Kidney epithelial cell (primary cell): ENCODE data around the gene ZNF438. TPM values are rescaled to one million over a fixed set of nuclear protein-coding genes. Genes with fewer than 3 reads are reported as not detected.

Experiments
- DNase-seq: peaks from one replicate; pipeline ENCODE4 v3.0.0-alpha.2; 2010; ENCODE audit warnings: low read depth
- H3K27me3 ChIP-seq: 2 replicates; pipeline ENCODE4 v1.6.0; 2011; ENCODE audit warnings: low read length; ENCODE audit not compliant: control insufficient read depth, insufficient read depth
- H3K36me3 ChIP-seq: 2 replicates; pipeline ENCODE4 v1.5.1; 2011; ENCODE audit warnings: low read length; ENCODE audit not compliant: control insufficient read depth, insufficient read depth
- H3K4me3 ChIP-seq: 2 replicates; pipeline ENCODE4 v1.5.1; 2011; ENCODE audit warnings: low read depth, mild to moderate bottlenecking, control low read depth, low read length
- CTCF ChIP-seq: IDR thresholded peaks from 2 replicates; pipeline ENCODE4 v1.5.1; 2011; ENCODE audit warnings: mild to moderate bottlenecking, moderate library complexity, low read length, control low read depth, inconsistent platforms; ENCODE audit not compliant: insufficient read depth, poor library complexity, severe bottlenecking
- total RNA-seq: library from RNA; depleted of rRNA; stranded (reverse); fragments of >200 nt; gene quantifications from 2 replicates; pipeline ENCODE4 v1.2.3, GENCODE V29; 2015

ZNF438 gene
- total RNA-seq, 1 donor from 2014 or later, result 3.3 TPM

GRCh38 chr10:30970760-30971460 is 60.8 kb downstream of the ZNF438 start:
- Histone ChIP-seq H3K27me3 (no peaks in the 10 kb centered on the region), H3K36me3 (no peaks in the 10 kb centered on the region), H3K4me3 (no peak overlapping the region)
- TF ChIP-seq CTCF, result no peak
- DNase-seq, result no peak

GRCh38 chr10:30968711-30969110 is 63.0 kb downstream of the ZNF438 start:
- DNase-seq, result no peak
- TF ChIP-seq CTCF, result no peak
- no peaks in the 10 kb centered on the region for H3K27me3 ChIP-seq

GRCh38 chr10:30967650-30968410 is 63.8 kb downstream of the ZNF438 start:
- DNase-seq, result no peak
- TF ChIP-seq CTCF, result no peak
- Histone ChIP-seq H3K36me3 (no peaks in the 10 kb centered on the region), H3K4me3 (no peak overlapping the region), H3K27me3 (no peaks in the 10 kb centered on the region)

More at GRCh38 chr10:30968711-30969110, 63.0 kb downstream of the ZNF438 start:
- no peaks in the 10 kb centered on the region for H3K36me3 ChIP-seq
- H3K4me3 ChIP-seq, result no peak overlapping the region

- DNase-seq, result no peak
- Histone ChIP-seq H3K27me3 (no peaks in the 10 kb centered on the region), H3K36me3 (no peaks in the 10 kb centered on the region), H3K4me3 (no peak overlapping the region)
- no peak for TF ChIP-seq CTCF
Measured at GRCh38 chr10:30963992-30964930, 67.4 kb downstream of the ZNF438 start.

GRCh38 chr10:30962522-30962921 is 69.1 kb downstream of the ZNF438 start:
- Histone ChIP-seq H3K36me3 (no peaks in the 10 kb centered on the region), H3K4me3 (no peak overlapping the region), H3K27me3 (no peaks in the 10 kb centered on the region)
- no peak for DNase-seq
- TF ChIP-seq CTCF, result no peak
